ENCODE results near the gene TNPO3.

Gene TNPO3

GRCh38 chr7:128938544-128939074 lies 116.3 kb downstream of the TNPO3 start:
- peak; percentile 51 to 91 (median 76) for DNase-seq

GRCh38 chr7:128937647-128938543 lies 117.0 kb downstream of the TNPO3 start, which contains the start of gene IRF5:
Gene IRF5, plus strand, starts transcription at chr7:128937927. Its CDS starts 4,155 bp downstream, at chr7:128942082.
- DNase-seq: peak; percentile 75 to 94 (median 88)

DNA sequence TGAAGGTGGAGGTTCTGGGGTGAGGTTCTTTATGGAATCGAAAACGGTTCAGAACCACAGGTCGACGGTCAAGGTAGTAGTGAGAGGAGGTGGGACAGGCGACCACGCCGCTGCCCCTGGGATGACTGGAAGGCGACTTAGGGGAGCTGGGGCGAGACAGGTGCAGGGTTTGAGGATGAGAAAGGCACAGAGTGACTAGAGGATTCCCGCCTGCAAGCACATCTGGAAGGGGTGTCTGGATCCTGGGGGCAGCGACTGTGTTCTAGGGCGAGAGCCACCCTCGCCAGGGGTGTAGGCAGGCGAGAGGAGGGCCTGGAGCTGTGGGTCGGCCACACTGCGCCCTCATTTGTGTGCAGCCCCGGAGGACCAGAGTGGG lies 117.7 kb downstream of the TNPO3 start:
- no peak for DNase-seq

DNA sequence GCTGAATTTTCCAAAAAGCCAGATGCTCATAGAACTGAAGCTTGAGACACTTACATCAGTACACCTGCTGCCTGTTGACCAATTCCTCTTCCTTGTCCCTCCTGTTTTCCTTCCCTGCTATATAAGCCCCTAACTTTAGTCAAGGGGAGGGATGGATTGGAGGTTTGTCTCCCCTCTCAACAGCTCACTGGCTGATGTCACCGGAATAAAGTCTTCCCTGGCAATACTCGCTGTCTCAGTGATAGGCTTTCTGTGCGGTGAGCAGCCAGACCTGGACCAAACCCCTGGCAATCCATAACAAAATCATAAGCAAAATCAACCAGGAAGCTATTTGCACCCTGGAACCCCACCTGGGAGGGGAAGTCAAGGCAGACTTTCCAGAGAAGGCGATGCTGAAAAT lies 118.1 kb downstream of the TNPO3 start:
- DNase-seq: no peak

DNA sequence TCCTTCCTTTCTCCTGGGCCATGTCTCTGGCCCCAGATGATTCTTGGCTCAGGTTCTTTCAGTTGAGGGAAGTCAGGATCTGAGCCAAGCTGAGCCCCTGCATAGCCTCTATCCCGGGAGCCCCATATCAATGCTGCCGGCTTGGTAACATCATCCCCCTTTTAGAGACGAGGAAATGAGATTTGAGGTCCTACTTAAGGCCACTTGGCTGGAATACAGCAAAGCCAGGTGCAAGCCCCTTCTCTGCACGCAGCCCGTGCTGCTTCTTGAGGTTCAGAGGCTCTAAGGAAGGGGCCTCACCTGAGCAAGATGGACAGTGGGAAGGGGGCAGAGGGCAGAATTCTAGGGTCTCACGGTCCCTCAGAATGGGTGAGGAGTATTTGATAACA lies 119.6 kb downstream of the TNPO3 start:
- DNase-seq: no peak

- peak; percentile 75 to 90 (median 84) for DNase-seq
Observed at GRCh38 chr7:128934361-128935341, 120.3 kb downstream of the TNPO3 start.

DNA sequence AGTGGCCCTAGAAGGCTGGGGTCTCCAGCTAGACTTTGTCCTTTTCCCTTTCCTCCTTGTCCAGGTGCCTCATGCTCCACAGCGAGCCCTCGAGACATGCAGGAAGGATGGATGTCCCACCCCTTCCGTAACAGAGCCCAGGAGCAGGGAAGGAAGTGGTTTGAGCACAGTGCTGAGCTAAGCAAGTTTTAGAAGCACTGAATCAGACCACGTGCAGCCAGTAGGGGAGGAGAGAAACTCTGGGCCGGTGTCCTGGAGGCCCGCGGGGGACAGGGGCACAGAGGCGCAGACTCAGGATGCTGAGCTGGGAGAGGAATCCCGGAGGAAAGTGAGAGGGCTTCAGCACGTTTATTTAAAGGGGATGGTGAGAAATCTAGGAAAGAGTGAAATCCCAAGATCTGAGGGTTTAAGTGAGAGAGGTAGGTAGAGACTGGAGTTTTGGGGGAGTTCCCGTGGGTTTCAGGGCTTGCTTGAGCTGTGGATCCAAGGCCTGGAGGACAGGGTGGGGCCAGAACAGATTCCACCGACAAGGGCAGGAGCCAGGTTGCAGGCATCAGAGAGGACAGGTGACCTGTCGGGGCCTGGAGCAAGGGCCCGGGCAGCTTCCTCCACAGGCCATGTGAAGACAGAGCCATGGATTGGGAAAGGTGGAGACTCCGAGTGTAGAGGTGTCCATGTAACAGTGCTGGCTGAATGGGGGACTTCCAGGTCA lies 121.6 kb downstream of the TNPO3 start:
- peak; percentile 76 to 94 (median 87) for DNase-seq

DNA sequence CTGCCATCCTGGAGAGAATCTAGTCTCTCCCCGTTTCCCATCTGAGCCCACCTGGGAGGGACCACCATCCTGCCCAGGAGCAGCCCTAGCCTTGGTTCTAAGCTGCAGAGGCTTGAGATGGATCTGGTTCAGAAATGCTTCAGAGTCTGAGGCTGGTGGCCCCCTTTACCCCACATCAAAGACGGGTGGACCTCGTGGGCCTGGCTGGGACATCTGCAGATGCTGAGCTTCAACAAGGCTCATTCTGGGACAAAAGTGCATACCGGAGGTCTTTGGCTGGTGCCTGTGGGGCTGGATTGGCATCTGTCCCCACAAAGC lies 122.1 kb downstream of the TNPO3 start:
- DNase-seq: no peak

DNA sequence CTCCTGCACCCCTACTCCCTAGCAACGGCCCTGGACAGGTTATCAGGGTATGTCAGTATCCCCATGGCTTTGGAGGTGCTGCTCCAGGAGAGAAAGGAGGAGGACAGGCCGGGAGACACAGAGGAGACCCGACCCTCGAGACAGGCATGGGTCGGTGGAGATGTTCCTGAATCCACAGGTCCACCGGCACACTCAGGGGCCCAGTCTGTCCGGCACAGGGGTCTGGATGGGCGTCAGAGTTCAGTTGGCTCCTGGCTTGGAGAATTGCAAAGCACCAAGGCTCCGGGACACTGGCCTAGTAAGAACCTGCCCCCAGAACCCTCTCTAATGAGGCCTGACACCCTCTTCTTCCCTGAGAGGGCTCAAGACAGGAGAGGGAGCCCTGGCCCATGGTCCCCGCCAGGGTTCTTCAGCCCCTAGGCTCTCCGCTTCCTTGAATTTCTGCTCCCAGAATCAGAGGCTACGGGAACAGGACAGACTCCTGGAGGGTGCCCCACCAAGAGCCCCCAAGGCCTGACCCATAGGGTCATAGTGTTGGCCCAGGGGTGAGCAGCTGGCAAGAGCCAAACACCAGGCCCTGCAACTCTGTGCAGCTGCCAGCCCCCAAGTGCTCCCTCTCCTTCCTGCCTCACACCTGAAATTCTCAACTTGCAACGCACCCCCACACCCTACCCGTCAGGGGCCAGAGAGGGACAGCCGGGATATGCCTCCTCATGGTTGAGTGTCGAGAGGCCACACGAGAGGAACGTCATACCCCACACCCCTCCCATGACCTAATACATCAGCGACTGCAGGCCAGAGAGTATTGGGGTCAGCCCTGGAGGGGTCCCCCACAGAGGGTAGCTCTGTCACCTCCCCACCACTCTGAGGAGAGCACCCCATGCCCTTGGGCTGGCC lies 122.7 kb downstream of the TNPO3 start:
- no peak for DNase-seq

DNA sequence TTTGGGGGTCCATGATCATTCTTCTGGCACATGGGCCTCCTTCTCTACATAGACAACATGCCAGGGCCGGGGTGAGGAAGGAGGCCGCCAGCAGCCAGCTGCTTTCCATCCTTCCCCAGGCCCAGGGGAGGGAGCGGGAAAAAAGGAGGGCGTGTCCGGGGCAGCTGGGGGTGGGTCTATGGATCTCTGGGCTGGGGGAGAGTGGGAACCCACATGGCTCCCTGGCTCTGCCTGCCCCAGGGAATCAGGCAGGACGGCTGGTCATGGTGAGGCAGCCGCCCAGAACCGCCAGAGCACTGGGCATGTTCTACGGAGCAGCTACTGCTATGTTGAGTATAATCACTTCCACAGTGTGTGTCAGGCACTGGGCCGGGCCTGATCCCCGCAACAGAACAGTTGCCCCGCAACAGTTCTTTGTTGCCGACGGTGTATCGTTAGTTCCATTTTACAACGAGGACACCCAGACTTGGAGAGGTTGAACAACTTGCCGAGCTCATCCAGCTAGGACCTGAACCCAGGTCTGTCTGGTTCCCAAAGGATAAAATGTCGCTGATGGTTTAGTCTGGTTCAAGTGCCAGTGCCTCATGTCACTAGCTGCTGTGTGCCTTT lies 123.6 kb downstream of the TNPO3 start:
- DNase-seq: no peak

- no peak for DNase-seq
Observed at GRCh38 chr7:128928882-128929788, 125.8 kb downstream of the TNPO3 start.

- DNase-seq: no peak
Observed at GRCh38 chr7:128928159-128928813, 126.6 kb downstream of the TNPO3 start.

DNA sequence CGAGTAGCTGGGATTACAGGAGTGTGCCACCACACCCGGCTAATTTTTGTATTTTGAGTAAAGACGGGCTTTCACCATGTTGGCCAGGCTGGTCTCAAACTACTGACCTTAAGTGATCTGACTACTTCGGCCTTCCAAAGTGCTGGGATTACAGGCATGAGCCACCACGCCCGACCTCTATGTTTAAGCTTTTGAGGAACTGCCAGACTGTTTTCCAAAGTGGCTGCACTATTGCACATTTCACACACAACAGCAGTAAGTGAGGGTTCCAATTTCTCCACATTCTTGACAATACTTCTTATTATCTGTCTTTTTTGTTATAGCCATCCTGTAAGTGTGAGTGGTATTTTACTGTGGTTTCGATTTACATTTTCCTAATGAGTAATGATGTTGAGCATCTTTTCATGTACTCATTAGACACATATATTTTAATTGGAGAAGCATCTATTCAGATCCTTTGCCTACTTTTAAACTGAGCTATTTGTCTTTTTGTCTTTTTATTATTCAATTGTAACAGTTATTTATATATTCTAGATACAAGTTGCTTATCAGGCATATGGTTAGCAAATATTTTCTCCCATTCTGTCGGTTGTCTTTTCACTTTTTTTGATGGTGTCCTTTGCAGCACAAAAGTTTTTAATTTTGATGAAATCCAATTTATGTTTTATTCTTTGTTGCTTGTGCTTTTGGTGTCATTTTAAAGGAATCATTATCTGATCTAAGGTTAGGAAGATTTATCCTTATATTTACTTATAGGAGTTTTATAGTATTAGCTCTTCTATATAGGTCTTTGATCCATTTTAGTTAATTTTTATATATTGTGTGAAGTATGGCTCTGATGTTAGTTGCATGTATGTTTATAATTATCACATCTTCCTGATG lies 130.0 kb downstream of the TNPO3 start:
- peak in 3 of 4 experiments; percentile 39 to 50 (median 50) for DNase-seq

DNA sequence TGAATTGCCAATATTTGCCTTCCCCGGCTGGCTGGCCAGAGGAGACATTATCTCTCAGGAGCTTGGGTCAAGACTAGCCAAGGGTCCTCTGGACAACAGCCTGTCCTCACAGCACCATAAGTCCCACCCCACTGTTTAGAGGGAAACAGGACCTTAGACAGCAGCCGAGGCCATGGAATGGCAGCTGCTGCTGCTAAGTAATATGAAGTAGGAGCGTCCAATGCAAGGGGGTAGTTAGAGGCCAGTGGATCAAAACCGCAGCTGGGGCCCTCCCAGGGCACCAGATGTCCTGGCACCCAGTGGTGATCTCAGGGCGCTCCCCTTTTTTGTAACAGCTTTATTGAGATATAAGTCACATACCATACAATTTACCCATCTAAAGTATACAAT lies 131.5 kb downstream of the TNPO3 start:
- no peak for DNase-seq

DNA sequence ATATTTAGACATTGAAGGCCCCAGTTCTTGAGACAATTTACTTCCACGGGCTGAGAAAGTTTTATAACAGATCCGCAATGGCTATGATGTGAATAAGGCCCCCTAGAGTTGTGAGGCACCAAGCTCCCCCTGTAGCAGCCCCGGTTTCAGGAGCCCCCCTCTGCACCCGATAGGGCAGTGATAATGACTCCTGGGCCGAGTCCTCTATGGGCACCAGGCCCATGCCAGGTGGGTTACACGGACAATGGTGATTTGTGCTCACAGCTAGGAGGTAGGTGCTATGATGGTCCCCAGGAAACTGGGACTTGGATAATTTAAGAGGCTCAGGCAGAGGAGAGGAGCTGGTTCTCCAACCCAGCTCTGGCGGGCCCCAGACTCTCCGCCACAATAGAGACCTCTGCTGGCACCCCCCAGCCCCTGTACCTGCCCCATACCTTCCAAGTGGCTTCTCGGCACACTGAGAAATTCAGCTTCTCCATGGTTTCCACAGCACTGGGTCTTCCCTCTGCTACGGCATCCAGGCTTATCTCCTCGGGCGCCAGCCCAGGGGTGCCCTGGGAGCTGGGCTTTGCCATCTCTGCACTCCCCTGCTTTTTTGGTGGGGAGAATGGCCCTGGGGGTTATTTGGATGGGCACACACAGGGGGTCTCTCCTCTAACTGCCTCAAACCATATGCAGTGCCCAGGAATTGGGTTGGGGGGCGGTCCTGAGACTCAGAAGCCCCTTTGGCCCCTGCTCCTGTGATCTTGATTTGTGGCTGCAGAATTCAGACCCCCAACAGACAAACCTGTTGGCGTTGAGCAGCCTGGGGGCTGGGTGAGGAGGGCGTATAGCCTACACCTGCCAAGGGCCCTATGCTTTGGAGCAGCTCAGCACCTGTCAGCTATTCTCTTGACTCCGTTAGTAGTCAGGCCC lies 132.2 kb downstream of the TNPO3 start:
- no peak for DNase-seq

GRCh38 chr7:128921866-128922440 lies 133.0 kb downstream of the TNPO3 start:
- DNase-seq: no peak

Data from suppressor macrophage (primary cell).